ENCODE results near the gene SLC39A11.
"Not testable (repeated sequence)": the region's sequence is repeated elsewhere in the genome, so short reads cannot be mapped to it uniquely, and the experiment has no call there.

SLC39A11 gene

DNA sequence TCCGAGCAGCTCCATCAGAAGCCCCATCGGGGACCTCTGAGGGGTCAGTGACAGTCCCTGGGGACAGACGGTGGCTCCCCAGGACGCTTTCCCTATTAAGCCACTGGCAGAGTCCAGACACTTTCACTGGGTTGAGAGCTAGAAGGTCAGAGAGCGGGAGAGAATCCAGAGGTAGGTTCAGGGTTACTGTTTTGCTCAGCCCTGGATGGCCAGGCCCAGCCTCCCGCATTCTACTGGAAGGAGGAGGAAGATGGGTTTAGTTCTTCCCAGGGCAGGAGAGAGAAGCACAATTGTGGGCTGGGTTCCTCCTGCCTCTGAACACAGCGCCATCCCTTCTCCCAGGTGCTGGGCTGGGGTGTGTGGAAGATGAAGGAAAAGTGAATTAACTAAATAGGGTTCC is 452.8 kb downstream of the SLC39A11 start:
- TF ChIP-seq, protein P1, sequence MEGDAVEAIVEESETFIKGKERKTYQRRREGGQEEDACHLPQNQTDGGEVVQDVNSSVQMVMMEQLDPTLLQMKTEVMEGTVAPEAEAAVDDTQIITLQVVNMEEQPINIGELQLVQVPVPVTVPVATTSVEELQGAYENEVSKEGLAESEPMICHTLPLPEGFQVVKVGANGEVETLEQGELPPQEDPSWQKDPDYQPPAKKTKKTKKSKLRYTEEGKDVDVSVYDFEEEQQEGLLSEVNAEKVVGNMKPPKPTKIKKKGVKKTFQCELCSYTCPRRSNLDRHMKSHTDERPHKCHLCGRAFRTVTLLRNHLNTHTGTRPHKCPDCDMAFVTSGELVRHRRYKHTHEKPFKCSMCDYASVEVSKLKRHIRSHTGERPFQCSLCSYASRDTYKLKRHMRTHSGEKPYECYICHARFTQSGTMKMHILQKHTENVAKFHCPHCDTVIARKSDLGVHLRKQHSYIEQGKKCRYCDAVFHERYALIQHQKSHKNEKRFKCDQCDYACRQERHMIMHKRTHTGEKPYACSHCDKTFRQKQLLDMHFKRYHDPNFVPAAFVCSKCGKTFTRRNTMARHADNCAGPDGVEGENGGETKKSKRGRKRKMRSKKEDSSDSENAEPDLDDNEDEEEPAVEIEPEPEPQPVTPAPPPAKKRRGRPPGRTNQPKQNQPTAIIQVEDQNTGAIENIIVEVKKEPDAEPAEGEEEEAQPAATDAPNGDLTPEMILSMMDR (IDR thresholded peaks at IDR 0.05; ENCODE audit: control extremely low read depth, extremely low read depth, low read depth, missing control alignments): no peak
- DNase-seq (ENCODE audit: extremely low spot score): no peak
- CTCF ChIA-PET: interaction anchor here (0.8 kb wide), 1 partner anchor 12 kb away, joined by 3 read pairs; no protein-coding TSS in a partner anchor
- POLR2A ChIA-PET: no interaction called here

DNA sequence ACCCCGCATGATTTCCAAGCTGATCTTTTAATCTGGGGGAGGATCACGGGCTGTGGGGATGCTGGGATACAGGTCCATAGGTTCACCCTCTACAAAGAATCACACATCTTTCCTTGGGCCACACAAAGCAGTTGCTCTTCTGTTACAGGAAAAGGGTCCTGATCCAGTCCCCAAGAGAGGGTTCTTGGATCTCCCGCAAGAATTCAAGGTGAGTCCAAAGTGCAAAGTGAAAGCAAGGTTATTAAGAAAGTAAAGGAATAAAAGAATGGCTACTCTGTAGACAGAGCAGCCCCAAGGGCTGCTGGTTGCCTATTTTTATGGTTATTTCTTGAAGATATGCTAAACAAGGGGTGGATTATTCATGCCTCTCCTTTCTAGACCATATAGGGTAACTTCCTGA is 453.6 kb downstream of the SLC39A11 start:
- POLR2A ChIA-PET; DNase-seq (ENCODE audit: extremely low spot score): not testable (repeated sequence)
- CTCF ChIA-PET: interaction anchor here (0.8 to 1.4 kb wide), 2 partner anchors 12 to 26 kb away, joined by 3 read pairs; no protein-coding TSS in a partner anchor

DNA sequence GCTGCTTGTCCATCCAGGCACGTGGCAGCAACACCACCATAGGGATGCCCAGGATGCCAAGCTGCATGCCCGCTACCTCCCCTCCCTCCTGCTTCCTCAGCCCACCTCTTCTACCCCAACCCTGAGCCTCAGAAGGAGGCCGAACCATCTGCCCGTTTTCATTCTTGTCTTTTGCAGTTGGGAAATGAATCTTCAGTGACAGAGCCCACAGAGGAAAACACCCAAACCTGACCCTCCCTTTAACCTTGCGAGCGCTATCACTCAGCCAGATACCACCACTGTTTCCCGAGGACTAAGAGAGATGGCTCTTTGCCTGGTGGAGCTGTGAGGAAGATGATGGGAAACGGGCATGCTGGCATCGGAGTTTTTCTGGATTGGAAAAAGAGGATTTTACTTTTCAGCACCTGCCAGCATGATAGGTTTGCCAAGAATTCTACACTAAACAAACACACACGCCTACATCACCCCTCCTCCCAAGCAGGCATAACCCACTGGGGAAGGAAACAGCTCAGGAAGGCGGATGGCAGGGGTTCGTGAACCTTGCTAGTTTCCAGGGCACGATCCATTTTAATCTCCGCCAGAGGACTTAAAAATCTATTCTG is 457.4 kb downstream of the SLC39A11 start:
- DNase-seq (ENCODE audit: extremely low spot score): no peak
- TF ChIP-seq, protein P1 (IDR thresholded peaks at IDR 0.05; ENCODE audit: control extremely low read depth, extremely low read depth, low read depth, missing control alignments): no peak
- CTCF ChIA-PET: no interaction called here
- POLR2A ChIA-PET: no interaction called here

DNA sequence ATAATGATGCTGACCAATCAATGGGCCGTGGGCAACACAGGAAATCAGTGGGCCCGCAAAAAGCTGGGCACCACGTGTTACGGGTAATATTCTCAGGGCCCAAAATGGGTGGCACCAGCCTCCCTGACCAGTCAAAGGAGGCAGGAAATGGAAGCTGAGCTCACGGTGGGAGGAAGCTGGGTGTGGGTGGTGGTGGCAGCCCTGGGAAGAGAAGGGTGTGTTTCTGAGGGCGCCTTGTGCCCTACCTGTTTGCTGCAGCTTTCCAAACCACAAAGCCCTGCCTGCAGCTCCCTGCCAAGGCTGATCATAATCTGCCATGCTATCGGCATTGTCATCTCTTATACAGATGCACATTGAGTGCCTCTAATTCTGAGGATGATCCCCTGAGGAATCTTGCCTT is 457.9 kb downstream of the SLC39A11 start:
- CTCF ChIA-PET: no interaction called here
- TF ChIP-seq, protein P1 (IDR thresholded peaks at IDR 0.05; ENCODE audit: control extremely low read depth, extremely low read depth, low read depth, missing control alignments): no peak
- POLR2A ChIA-PET: no interaction called here
- no peak for DNase-seq (ENCODE audit: extremely low spot score)

DNA sequence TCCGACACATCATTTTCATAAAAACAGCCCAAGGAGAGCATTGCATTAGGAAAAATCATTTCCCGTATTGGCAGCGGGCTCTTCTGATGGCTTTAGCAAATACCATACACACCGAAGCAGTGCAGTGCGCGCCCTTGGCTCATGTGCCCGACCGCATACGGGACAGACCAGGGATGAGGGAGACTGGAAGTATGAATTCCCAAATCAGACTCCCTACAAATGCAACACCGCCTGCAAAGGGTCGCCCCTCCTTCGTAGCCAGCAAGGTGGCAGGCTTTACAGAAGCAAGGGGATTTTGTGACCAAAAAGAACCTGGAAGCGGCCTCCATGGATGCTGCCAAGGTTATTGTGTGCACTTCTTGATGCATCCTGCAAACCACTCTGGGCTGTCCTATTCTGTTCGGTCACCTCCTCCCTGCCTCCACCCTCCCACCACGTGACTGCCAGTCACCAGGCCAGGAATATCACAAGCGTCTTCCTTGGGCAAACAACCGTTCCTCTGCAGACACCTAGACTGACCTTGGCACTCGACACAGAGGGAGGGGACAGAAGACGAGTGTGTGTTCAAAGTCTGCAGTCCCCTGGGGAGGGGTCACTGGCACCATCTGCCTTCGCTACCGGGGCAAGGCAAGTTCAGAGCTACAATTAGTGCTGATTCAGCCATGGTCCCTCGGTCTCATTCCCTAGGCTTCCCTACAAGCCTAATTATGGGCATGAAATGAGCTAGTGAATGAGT is 460.4 kb downstream of the SLC39A11 start:
- POLR2A ChIA-PET: no interaction called here
- TF ChIP-seq, protein P1 (IDR thresholded peaks at IDR 0.05; ENCODE audit: control extremely low read depth, extremely low read depth, low read depth, missing control alignments): no peak
- CTCF ChIA-PET: interaction anchor here (1.0 to 1.9 kb wide), 2 partner anchors 11 to 525 kb away, joined by 3 to 4 read pairs; no protein-coding TSS in a partner anchor
- no peak for DNase-seq (ENCODE audit: extremely low spot score)

DNA sequence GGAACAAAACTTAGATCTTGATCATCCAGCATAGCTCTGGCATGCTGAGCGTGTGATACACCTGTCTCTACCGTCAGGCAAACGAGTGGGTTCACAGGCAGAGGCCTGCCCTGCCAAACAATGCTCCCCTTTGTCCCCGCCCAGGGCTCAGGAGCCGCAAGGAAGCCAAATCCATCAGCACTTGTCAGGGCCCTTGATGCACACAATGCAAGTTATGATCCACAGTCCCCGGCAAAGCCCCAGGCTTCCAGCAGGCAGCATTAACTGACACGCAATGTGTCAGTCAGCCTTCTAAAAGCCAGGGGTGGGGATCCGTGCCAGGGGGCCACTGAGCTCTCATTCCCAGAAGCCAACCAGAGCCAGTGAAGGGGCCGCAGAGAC is 460.9 kb downstream of the SLC39A11 start:
- CTCF ChIA-PET: interaction anchor here (1.0 to 1.9 kb wide), 2 partner anchors 11 to 525 kb away, joined by 3 to 4 read pairs; no protein-coding TSS in a partner anchor
- no peak for DNase-seq (ENCODE audit: extremely low spot score)
- TF ChIP-seq, protein P1 (IDR thresholded peaks at IDR 0.05; ENCODE audit: control extremely low read depth, extremely low read depth, low read depth, missing control alignments): no peak
- POLR2A ChIA-PET: no interaction called here

DNA sequence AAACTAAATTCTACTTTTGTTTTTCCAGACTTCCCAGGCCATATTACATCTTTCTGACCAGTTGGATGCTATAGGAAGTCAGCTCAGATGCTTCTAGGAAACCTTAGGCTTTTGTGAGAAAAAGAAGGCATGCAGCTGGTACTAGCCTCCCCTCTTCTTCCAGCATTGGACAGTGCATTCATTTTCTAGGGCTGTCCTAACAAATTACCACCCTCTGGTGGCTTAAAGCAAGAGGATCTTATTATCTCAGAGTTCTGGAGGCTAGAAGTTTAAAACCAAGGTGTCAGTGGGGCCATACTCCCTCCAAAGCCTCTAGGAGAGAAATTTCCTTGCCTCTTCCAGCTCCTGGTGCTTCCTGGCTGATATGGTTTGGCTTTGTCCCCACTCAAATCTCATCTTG is 467.8 kb downstream of the SLC39A11 start:
- ChIA-PET CTCF (interaction anchor here (2.4 kb wide), 1 partner anchor 64 kb away, joined by 5 read pairs; no protein-coding TSS in a partner anchor), POLR2A (no interaction called here)
- TF ChIP-seq, protein P1 (IDR thresholded peaks at IDR 0.05; ENCODE audit: control extremely low read depth, extremely low read depth, low read depth, missing control alignments): no peak
- no peak for DNase-seq (ENCODE audit: extremely low spot score)

All from GM10248 (cell line).